A375 (cell line): ENCODE data around the gene BIRC7. TPM values are rescaled to one million over a fixed set of nuclear protein-coding genes. Genes with fewer than 3 reads are reported as not detected.

Experiments
- small RNA-seq: library from RNA; depleted of rRNA; stranded (forward); fragments of <200 nt; gene quantifications from one replicate; pipeline ENCODE3, GENCODE V24; 2014
- total RNA-seq: library from RNA; depleted of rRNA; stranded (reverse); fragments of >200 nt; shearing (Covaris generic); gene quantifications from 2 replicates; pipeline ENCODE4 v1.2.3, GENCODE V29; 2014; rRNA removed

The BIRC7 gene, protein sequence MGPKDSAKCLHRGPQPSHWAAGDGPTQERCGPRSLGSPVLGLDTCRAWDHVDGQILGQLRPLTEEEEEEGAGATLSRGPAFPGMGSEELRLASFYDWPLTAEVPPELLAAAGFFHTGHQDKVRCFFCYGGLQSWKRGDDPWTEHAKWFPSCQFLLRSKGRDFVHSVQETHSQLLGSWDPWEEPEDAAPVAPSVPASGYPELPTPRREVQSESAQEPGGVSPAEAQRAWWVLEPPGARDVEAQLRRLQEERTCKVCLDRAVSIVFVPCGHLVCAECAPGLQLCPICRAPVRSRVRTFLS
- 0.08 TPM in 1 of 2 replicates, not detected in the other for total RNA-seq

DNA sequence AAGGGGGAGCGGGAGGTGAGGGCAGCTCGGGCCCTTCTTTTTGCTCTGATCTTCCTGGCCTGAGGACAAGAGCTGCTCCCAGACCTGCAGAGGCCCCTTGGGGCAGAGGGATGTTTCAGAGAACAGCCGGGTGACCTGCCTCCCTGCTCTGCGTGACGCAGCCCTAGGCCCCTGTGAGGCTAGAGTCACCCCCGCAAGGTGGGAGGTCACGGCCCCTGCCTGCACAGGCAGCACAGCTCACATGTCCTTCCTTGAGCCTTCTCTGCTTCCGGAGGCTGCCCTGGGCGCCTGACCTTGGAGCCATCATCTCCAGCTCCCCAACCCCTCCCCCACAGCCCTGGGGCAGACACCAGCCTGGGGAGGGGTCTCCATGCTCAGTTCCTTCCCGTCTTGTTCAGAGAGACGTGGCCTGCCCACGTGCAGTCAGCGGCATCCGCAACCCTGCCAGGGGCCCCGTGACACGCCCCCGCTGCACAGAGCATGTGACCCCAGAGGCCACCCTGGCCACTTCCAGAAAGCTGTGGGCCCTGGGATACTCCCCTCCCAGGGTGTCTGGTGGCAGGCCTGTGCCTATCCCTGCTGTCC is at the start of gene BIRC7:
BIRC7 (plus strand) TSS at position 507 of the 585 bp plus-strand sequence. CDS start 192 bp downstream, outside the sequence.

DNA sequence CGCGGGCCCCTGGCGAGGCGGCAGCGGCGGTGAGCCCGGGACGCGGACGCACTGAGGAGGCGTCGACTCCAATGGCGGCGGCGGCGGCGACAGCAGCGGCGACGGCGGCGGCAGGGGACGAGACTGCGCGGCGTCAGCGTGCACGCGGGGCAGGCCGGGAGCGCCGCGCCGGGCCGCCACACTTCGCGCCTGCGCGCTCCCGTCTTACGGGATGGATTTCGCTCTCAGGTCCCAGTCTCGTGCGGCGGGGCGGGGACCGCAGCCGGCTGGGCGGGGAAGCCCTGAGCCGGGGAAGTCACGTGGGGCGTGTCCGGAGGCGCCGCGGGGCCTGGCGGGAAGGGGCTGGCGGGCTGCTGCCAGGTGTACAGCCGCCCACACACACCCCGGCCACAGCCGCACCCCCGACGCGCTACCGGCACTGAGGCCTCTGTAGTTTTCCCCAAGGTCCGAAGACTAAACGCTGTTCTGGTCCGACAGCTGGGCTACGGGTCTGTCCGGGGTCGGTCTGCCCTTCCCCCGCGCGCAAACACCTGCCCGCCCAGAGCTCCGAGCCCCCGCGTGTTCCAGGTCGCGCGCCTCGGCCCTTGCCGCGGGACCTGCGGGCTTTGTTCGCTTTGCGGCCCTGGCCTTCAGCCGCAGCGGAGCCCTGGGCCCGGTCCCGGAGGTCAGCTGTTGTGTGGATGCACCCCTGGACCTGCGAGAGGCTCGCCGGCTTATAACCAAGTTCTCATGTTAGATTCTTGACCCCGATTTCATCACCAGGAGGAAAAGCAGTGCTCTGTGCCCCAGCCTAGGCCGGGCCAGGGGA is 19.5 kb upstream of the BIRC7 start, which contains the start of gene YTHDF1:
YTHDF1 (minus strand) TSS at position 91 of the 808 bp plus-strand sequence. CDS start 239 bp downstream, outside the sequence.

DNA sequence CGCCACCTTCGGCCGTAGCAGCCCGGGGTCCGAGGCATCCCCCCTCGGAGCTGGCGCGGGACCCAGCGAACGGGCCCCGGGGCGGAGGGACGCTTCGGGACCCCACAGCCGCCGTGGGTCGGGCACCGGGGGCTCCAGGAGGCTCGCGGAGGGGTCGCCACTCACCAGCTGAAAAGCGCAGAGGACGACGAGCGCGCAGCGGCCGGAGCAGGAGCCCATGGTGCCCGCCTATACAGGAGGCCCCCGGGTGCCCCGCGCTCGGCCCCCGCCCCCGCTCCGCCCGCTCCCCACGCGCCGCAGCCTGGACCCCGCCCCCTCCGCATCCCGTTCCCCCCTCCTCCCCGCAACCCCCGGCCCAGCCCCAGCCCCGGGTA is 18.5 kb downstream of the BIRC7 start, which contains the start of gene NKAIN4:
NKAIN4 (minus strand) TSS at position 232 of the 374 bp plus-strand sequence; CDS start at position 219, 13 bp downstream.

DNA sequence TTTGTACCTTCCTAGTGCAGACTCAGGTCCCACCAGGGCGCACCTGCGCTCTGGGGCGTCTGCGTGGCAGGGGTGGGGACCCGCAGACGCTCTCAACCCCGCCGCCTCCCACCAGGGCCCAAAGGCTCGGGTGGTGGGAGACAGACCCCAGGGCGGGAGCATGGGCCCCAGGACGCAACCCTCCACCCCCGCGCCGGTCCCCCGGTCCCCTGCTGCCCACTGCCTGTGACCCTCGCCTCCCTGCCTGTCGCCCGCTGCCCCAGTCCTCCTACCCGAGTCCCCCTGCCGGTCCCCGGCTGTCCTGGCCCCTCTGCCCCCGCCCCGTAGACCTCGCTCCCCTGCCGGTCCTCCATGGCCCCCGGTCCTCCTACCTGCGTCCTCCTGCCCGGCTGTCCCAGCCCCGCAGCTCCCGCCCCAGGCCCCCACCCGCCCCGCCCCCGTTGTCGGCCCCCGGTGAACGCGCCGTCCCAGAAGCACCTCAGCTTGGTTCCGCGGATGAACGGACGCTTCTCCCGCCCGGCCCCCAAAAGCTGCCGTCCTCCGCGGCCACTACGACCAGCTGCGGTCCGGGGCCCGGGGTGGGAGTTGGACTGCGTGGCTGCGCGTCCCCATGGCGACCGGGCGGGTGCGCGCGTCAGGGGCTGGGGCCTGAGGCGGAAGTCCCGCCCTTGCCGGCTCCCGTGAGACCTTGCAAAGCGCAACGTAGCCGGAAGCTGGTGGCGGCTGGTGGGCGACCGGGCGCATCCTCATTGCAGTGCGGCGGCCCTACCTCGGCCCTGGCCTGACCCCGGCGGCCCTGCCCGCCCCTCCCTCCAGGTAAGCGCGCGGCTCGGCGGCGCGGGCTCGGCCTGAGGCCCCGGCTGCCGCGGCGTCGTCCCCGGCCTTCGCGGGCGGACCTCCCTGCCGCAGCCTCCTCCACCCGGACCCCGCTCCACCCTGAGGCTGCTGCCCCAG is 36.7 kb downstream of the BIRC7 start, which contains the start of gene ARFGAP1:
ARFGAP1 (plus strand) TSS at position 709 of the 954 bp plus-strand sequence. CDS start 2,768 bp downstream, outside the sequence.

Small RNA genes within 50 kb of the gene (small RNA-seq; reads per million reads assigned to genes)
- gene MIR3196, result not detected
- 0.17 reads per million for gene MIR4326

Other genes with a start within 250 kb of the BIRC7 start
- gene BHLHE23, start 228.9 kb upstream of the BIRC7 start, total RNA-seq, result not detected in 2 replicates
- gene YTHDF1, start 19.8 kb upstream of the BIRC7 start, total RNA-seq, result 25.4 and 27.3 TPM in 2 replicates
- gene NKAIN4, start 18.6 kb downstream of the BIRC7 start, total RNA-seq, result 0.32 TPM in 1 of 2 replicates, not detected in the other
- 85.8 and 89.1 TPM in 2 replicates for gene ARFGAP1, start 36.9 kb downstream of the BIRC7 start, total RNA-seq
- gene COL20A1, start 57.3 kb downstream of the BIRC7 start, total RNA-seq, result 0.03 and 0.41 TPM in 2 replicates
- not detected in 2 replicates for gene CHRNA4, start 125.4 kb downstream of the BIRC7 start, total RNA-seq
- 0.30 and 0.45 TPM in 2 replicates for gene KCNQ2, start 236.8 kb downstream of the BIRC7 start, total RNA-seq